ENCODE results near the gene HNRNPDL. TPM values are rescaled to one million over a fixed set of nuclear protein-coding genes. Genes with fewer than 3 reads are reported as not detected.
A peak's percentile ranks its signal among the peaks of the same experiment; 100 is the strongest.

HNRNPDL gene
- total and polyA plus RNA-seq, 2 of the 13 experiments (the other 11 are each of a cell fraction or from before 2014, with no cell fraction given): 167 to 414 TPM

DNA sequence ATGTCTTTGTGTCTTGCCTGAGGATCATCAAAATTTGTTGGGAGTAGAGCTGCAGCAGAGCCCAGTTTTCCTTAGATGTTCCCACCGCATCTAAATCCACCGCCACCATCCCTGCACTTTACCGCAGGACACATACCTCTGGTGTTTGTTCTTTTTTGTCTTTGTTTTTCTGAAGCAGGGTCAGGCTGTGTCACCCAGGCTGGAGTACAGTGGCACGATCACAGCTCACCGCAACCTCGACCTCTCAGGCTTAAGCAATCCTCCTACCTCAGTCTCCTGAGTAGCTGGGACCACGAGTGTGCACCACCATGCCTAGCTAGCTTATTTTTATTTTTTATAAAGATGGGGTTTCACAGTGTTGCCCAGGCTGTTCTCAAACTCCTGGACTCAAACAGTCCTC is 4.7 kb upstream of the HNRNPDL start (continued):
- TF ChIP-seq NONO (IDR thresholded peaks at IDR 0.05): no peak
- TF ChIP-seq NONO (CRISPR knock-in tag; conservative IDR thresholded peaks at IDR 0.05): no peak
- TF ChIP-seq, protein P1, sequence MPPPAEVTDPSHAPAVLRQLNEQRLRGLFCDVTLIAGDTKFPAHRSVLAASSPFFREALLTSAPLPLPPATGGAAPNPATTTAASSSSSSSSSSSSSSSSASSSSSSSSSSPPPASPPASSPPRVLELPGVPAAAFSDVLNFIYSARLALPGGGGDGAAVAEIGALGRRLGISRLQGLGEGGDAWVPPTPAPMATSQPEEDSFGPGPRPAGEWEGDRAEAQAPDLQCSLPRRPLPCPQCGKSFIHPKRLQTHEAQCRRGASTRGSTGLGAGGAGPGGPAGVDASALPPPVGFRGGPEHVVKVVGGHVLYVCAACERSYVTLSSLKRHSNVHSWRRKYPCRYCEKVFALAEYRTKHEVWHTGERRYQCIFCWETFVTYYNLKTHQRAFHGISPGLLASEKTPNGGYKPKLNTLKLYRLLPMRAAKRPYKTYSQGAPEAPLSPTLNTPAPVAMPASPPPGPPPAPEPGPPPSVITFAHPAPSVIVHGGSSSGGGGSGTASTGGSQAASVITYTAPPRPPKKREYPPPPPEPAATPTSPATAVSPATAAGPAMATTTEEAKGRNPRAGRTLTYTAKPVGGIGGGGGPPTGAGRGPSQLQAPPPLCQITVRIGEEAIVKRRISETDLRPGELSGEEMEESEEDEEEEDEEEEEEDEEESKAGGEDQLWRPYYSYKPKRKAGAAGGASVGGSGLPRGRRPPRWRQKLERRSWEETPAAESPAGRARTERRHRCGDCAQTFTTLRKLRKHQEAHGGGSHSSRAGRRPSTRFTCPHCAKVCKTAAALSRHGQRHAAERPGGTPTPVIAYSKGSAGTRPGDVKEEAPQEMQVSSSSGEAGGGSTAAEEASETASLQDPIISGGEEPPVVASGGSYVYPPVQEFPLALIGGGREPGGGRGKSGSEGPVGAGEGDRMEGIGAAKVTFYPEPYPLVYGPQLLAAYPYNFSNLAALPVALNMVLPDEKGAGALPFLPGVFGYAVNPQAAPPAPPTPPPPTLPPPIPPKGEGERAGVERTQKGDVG (CRISPR knock-in tag; IDR thresholded peaks at IDR 0.05; ENCODE audit: borderline replicate concordance): 0 out of 2 replicates have a peak, but pooled peaks have one; percentile 62
- TF ChIP-seq FOXO1 (CRISPR knock-in tag; IDR thresholded peaks at IDR 0.05): peak; percentile 46; the same call in 1 of the 2 replicates
- TF ChIP-seq, protein P2, sequence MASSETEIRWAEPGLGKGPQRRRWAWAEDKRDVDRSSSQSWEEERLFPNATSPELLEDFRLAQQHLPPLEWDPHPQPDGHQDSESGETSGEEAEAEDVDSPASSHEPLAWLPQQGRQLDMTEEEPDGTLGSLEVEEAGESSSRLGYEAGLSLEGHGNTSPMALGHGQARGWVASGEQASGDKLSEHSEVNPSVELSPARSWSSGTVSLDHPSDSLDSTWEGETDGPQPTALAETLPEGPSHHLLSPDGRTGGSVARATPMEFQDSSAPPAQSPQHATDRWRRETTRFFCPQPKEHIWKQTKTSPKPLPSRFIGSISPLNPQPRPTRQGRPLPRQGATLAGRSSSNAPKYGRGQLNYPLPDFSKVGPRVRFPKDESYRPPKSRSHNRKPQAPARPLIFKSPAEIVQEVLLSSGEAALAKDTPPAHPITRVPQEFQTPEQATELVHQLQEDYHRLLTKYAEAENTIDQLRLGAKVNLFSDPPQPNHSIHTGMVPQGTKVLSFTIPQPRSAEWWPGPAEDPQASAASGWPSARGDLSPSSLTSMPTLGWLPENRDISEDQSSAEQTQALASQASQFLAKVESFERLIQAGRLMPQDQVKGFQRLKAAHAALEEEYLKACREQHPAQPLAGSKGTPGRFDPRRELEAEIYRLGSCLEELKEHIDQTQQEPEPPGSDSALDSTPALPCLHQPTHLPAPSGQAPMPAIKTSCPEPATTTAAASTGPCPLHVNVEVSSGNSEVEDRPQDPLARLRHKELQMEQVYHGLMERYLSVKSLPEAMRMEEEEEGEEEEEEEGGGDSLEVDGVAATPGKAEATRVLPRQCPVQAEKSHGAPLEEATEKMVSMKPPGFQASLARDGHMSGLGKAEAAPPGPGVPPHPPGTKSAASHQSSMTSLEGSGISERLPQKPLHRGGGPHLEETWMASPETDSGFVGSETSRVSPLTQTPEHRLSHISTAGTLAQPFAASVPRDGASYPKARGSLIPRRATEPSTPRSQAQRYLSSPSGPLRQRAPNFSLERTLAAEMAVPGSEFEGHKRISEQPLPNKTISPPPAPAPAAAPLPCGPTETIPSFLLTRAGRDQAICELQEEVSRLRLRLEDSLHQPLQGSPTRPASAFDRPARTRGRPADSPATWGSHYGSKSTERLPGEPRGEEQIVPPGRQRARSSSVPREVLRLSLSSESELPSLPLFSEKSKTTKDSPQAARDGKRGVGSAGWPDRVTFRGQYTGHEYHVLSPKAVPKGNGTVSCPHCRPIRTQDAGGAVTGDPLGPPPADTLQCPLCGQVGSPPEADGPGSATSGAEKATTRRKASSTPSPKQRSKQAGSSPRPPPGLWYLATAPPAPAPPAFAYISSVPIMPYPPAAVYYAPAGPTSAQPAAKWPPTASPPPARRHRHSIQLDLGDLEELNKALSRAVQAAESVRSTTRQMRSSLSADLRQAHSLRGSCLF (CRISPR knock-in tag; IDR thresholded peaks at IDR 0.05; ENCODE audit: borderline replicate concordance): no peak
- TF ChIP-seq, protein P3, sequence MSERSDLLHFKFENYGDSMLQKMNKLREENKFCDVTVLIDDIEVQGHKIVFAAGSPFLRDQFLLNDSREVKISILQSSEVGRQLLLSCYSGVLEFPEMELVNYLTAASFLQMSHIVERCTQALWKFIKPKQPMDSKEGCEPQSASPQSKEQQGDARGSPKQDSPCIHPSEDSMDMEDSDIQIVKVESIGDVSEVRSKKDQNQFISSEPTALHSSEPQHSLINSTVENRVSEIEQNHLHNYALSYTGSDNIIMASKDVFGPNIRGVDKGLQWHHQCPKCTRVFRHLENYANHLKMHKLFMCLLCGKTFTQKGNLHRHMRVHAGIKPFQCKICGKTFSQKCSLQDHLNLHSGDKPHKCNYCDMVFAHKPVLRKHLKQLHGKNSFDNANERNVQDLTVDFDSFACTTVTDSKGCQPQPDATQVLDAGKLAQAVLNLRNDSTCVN (CRISPR knock-in tag; IDR thresholded peaks at IDR 0.05; ENCODE audit: borderline replicate concordance): no peak
- no peak for TF ChIP-seq ZNF652 (CRISPR knock-in tag; IDR thresholded peaks at IDR 0.05; ENCODE audit: borderline replicate concordance, low read depth)
- no peak for TF ChIP-seq CENPX (CRISPR knock-in tag; IDR thresholded peaks at IDR 0.05)
- TF ChIP-seq HNRNPUL1 (IDR thresholded peaks at IDR 0.05; ENCODE audit: low read depth, low read length): no peak
- peak; percentile 72 for TF ChIP-seq GATAD2A (CRISPR knock-in tag; IDR thresholded peaks at IDR 0.05)
- no peak for TF ChIP-seq ZNF616 (CRISPR knock-in tag; IDR thresholded peaks at IDR 0.05; ENCODE audit: low read depth)
- TF ChIP-seq, protein P4, sequence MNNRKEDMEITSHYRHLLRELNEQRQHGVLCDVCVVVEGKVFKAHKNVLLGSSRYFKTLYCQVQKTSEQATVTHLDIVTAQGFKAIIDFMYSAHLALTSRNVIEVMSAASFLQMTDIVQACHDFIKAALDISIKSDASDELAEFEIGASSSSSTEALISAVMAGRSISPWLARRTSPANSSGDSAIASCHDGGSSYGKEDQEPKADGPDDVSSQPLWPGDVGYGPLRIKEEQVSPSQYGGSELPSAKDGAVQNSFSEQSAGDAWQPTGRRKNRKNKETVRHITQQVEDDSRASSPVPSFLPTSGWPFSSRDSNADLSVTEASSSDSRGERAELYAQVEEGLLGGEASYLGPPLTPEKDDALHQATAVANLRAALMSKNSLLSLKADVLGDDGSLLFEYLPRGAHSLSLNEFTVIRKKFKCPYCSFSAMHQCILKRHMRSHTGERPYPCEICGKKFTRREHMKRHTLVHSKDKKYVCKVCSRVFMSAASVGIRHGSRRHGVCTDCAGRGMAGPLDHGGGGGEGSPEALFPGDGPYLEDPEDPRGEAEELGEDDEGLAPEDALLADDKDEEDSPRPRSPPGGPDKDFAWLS (CRISPR knock-in tag; IDR thresholded peaks at IDR 0.05; ENCODE audit: borderline replicate concordance): no peak
- TF ChIP-seq ZNF883 (CRISPR knock-in tag; IDR thresholded peaks at IDR 0.05; ENCODE audit: not compliant biosample characterization): no peak
- TF ChIP-seq ZNF253 (CRISPR knock-in tag; IDR thresholded peaks at IDR 0.05; ENCODE audit: borderline replicate concordance): no peak
- TF ChIP-seq, protein P5, sequence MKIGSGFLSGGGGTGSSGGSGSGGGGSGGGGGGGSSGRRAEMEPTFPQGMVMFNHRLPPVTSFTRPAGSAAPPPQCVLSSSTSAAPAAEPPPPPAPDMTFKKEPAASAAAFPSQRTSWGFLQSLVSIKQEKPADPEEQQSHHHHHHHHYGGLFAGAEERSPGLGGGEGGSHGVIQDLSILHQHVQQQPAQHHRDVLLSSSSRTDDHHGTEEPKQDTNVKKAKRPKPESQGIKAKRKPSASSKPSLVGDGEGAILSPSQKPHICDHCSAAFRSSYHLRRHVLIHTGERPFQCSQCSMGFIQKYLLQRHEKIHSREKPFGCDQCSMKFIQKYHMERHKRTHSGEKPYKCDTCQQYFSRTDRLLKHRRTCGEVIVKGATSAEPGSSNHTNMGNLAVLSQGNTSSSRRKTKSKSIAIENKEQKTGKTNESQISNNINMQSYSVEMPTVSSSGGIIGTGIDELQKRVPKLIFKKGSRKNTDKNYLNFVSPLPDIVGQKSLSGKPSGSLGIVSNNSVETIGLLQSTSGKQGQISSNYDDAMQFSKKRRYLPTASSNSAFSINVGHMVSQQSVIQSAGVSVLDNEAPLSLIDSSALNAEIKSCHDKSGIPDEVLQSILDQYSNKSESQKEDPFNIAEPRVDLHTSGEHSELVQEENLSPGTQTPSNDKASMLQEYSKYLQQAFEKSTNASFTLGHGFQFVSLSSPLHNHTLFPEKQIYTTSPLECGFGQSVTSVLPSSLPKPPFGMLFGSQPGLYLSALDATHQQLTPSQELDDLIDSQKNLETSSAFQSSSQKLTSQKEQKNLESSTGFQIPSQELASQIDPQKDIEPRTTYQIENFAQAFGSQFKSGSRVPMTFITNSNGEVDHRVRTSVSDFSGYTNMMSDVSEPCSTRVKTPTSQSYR (CRISPR knock-in tag; IDR thresholded peaks at IDR 0.05; ENCODE audit: borderline replicate concordance): no peak
- TF ChIP-seq JUND (CRISPR knock-in tag; IDR thresholded peaks at IDR 0.05): no peak
